Stimulated activated naive CD4-positive, alpha-beta T cell (primary cell): Measurements from ENCODE around the gene FOXD2.

Experiments used
- DNase-seq, 6 experiments: peaks; one replicate each; lab custom pipeline; 2025; lab: John Stamatoyannopoulos, UW

Gene FOXD2

GRCh38 chr1:47417170-47418044 lies 20.4 kb upstream of the FOXD2 start:
- no peak for DNase-seq

DNA sequence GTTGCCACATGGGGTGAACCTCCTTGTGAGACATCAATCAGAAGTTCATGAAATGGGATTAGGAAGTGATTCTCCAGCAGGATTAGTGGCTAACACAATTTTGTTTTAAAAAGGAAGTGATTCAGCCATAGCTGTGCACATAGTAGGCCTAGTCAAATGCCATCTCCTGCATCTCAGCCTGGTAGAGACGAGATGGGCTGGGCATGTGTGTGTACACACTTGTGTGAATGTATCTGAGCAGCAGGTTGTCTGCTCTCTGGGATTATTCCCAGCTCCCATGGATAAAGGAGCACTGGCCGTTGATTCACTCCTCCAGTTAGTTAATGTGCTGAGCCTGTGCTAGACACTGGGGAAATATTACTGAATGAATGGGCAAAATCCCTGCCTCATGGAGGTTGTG lies 19.7 kb upstream of the FOXD2 start:
- no peak for DNase-seq

DNA sequence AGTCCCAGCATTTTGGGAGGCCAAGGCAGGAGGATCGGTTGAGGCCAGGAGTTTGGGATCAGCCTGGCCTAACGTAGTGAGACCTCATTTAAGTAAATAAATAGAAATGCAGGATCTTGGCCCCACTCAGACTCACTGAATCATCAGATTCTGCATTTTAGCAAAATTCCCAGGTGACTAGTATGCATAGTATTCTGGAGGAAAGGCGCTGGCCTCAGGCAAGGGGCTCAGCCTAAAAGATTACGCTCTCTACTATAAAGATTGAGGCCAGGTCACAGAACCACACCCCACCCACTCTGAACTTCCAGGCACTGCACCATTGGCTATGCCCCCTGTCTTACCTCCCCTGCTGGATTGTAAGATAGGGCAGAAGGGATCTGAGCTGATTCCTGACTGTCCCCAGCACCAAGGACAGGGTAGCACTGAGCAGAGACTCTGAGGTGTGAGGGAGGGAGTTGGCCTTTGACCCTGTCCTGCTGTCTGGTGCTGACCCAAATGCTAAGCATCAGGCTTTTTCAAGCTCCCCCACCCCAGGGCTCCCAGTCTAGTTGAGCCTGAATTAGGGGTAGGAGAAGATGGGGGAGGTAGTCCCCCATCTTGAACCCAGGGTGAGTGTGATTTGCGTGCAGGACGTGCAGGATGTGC lies 19.0 kb upstream of the FOXD2 start:
- no peak for DNase-seq

DNA sequence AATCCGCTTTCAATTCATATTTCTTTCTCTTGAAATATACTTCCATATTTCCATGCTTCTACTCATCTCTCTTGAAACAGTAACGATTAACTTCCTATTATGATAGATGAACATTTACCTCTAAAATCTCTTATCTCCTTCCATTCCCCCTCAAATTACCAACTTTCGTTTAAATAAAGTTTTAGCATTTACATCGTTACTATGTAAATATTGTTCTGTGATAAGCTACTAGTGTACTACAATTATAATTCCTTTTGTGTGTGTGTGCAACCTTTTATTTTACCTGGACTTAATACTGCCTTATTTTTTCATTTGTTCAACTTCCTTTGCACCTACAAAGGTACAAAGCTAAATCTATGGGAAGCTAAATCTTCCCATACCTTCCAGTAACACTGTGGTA lies 17.3 kb upstream of the FOXD2 start:
- DNase-seq: no peak

DNA sequence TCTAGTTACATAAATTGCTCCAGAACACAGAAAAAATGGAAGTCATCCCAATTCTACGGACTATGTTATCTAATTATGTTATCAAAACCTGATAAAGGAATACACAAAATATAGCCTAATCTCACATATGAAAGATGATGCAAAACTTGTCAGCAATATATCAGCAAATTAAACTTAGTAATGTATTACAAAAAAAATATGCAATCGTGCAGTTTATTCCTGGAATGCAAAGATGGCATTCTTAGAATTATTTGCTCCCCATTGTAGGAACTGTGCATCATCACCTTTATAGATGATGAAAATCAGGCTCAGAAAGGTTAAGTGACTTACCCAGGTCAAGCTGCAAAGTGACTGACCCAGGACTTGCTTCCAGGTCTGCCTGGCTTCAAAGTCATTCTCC lies 14.0 kb upstream of the FOXD2 start:
- no peak for DNase-seq

DNA sequence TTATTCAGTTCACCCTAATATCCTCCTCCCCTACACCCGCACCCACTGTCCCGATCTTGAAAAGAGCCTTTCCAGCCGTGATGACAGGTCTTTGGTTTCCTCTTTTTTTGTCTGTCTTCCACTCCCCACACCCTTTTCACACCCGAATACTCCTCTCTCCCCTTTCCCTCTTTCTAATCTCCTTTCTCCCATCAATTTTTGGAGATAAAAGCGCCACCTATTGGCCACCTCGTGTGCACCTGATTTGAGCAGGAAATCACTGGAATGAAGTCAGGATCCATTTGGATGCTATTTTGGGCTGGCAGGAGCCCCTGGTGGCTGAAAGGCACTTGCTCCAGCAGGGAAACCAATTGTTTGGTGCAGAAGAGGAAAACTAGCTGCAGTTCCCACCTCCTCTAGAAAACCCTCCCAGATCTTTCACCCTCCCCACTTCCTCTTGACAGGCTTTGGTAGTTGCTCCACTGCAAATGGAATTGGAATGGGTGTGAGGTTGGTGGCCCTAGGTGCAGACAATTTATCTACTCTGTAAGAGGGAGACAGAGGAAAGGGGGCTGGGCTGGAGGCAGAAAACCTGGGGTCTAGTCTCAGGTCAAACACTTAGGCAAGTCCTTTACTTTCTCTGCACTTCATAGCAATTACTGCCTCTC lies 13.4 kb upstream of the FOXD2 start:
- DNase-seq: no peak

- no peak for DNase-seq
Measured at GRCh38 chr1:47431534-47431933, 6.3 kb upstream of the FOXD2 start.

DNA sequence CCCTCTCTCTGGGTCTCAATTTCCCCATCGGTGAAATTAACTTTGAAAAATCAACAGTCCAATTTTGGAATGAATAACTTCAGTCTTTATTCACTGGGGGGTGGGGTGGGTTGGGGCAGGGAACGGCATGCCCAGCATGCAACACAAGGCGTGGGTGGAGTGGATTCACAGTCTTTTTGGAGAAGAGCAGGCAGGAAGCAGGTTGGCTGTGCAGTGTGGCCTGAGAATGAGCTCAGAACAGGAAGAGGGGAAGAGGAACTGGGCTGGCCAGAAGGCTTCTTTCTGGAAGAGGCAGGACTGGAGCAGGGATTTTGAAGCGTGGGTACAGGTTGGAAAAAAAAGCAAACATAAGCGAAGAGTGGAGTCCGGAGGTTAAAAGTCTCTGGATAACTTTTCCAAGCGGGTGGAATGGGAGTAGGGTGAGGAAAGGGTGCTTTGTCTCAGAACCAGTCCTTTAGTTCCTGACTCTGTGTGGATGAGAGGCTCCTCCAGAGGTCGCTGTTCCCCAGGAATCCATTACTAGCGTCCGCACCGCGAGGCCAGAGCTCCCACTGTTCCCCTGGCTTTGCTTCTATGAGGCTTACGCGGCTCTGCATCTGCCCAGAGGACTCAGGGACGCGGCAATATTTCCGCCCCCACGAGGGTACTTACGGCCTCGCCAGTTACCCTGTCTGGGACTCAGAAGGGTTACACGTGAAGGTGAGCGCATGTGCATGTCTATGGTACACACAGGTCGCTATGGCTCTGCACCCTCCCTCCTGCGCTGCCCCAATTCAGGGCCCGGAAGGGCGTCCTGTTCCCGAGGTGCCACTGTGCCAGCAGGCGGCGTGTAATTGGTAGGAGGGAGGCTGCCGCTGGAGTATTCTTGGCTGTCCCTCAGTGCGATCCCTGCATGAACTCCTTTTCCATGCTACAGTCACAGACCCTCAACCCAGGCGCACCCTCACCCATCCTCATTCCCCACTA lies 5.5 kb upstream of the FOXD2 start:
- DNase-seq: peak; percentile 28 to 80 (median 52)

DNA sequence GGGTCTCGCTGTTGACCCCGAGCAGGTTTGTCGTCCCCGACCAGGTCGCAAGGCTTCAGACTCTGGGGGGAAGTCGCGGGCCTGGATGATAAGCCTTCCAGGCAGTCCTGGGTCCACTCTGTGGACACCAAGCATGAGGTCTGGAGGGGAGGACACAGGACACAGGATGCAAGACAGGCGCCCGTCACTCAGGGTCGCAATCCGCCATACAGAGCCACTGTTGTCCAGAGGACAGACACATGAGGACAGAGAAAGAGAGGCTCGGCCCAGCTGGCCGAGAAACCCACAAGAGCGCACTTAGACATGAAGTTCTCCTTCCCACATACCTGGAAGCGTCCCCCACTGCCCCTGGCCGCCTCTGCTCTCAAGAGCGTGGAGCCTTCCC lies 4.8 kb upstream of the FOXD2 start:
- DNase-seq: no peak

- DNase-seq: peak in 1 of 6 experiments; percentile 46
Measured at GRCh38 chr1:47433477-47434050, 4.3 kb upstream of the FOXD2 start.

- DNase-seq: peak in 1 of 6 experiments; percentile 46
Measured at GRCh38 chr1:47434051-47434842, 3.6 kb upstream of the FOXD2 start.

- DNase-seq: no peak
Measured at GRCh38 chr1:47435506-47436303, 2.1 kb upstream of the FOXD2 start.

DNA sequence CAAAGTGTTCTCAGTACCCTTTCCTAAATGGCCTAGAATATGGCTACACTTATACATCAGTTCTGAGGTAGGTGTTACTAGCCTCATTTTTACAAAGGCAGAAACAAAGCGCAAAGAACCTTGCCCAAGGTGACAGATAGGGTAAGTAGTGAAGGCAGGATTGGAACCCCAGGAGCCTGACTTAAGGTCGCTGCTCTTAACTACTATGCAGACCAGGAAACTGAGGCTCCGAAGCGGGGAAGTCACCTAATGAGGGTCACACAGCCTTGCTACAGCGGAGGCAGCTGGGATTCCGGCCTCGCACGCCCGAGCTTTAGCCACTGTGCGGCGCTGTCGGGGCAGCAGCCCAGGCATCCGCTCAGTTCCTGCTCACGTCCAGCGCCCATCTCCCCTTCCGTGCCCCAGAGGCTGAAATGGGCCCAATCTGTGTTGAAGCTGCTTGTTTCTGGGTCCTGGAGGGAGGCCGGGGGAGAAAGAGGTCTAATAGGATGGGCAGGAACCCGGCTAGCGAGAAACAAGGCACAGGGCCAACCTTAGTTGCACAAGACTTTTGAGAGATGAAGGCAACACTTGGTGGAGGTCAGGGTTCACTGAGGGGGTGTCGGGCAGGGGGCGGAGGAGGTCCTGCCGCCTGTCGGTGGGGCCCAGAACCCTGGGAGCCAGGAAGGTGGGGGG lies 1.4 kb upstream of the FOXD2 start:
- DNase-seq: peak; percentile 27 to 70 (median 54)

GRCh38 chr1:47436979-47437446 lies 831 bp upstream of the FOXD2 start:
- DNase-seq: peak in 3 of 6 experiments; percentile 26 to 54 (median 47)

DNA sequence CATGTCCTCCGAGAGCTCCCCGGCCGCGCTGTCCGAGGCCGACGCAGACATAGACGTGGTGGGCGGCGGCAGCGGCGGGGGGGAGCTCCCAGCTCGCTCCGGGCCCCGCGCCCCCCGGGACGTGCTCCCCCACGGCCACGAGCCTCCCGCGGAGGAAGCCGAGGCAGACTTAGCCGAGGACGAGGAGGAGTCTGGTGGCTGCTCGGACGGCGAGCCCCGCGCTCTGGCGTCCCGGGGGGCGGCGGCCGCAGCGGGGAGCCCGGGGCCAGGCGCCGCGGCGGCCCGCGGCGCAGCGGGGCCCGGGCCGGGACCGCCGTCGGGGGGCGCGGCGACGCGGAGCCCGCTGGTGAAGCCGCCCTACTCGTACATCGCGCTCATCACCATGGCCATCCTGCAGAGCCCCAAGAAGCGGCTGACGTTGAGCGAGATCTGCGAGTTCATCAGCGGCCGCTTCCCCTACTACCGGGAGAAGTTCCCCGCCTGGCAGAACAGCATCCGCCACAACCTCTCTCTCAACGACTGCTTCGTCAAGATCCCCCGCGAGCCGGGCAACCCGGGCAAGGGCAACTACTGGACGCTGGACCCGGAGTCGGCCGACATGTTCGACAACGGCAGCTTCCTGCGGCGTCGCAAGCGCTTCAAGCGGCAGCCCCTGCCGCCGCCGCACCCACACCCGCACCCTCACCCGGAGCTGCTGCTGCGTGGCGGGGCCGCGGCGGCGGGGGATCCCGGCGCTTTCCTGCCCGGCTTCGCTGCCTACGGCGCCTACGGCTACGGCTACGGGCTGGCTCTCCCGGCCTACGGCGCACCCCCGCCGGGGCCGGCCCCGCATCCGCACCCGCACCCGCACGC lies 547 bp downstream of the FOXD2 start:
- DNase-seq: peak in 3 of 6 experiments; percentile 37 to 57 (median 43)

- DNase-seq: peak in 2 of 6 experiments; percentile 5 to 26
Measured at GRCh38 chr1:47439017-47439818, 1.4 kb downstream of the FOXD2 start.
